Keratinocyte (primary cell): ENCODE results near the gene PHOSPHO1. TPM values are rescaled to one million over a fixed set of nuclear protein-coding genes. Genes with fewer than 3 reads are reported as not detected.
"Not testable (repeated sequence)": the region's sequence is repeated elsewhere in the genome, so short reads cannot be mapped to it uniquely, and the experiment has no call there.

Source experiments
- DNase-seq: peaks from one replicate; pipeline ENCODE4 v3.0.0-alpha.2; 2011; ENCODE audit warnings: low read depth, missing footprints, low spot score
- FAIRE-seq: peaks from 2 replicates; lab custom pipeline; 2011; peaks lifted over from hg19 to GRCh38; lab: Jason Lieb, UNC
- H2AFZ ChIP-seq: 2 replicates; pipeline ENCODE4 v1.6.0; 2012; ENCODE audit warnings: low read length, control low read depth, inconsistent platforms; ENCODE audit not compliant: control insufficient read depth
- H3K27ac ChIP-seq: 2 replicates; pipeline ENCODE4 v1.5.1; 2011; ENCODE audit warnings: low read length; ENCODE audit not compliant: control insufficient read depth, insufficient read depth
- H3K27me3 ChIP-seq: 3 replicates; pipeline ENCODE4 v1.6.0; 2011; ENCODE audit warnings: low read length; ENCODE audit not compliant: control insufficient read depth, insufficient read depth; ENCODE audit errors: extremely low read depth
- H3K36me3 ChIP-seq, 2 experiments: 2 replicates in 1 of 2; 3 replicates in 1 of 2; pipeline ENCODE4 v1.5.1; 2011; ENCODE audit warnings: low read length in 2 of 2, mild to moderate bottlenecking in 1 of 2; ENCODE audit not compliant: control insufficient read depth in 2 of 2, insufficient read depth in 2 of 2; ENCODE audit errors: extremely low read depth in 1 of 2
- H3K4me1 ChIP-seq: 3 replicates; pipeline ENCODE4 v1.5.1; 2011; ENCODE audit warnings: low read length; ENCODE audit not compliant: control insufficient read depth, insufficient read depth; ENCODE audit errors: extremely low read depth
- H3K4me2 ChIP-seq: 3 replicates; pipeline ENCODE4 v1.6.0; 2011; ENCODE audit warnings: low read depth, low read length; ENCODE audit not compliant: control insufficient read depth, insufficient read depth; ENCODE audit errors: extremely low read depth
- H3K4me3 ChIP-seq, 3 experiments: fragments of 200-600 bp in 1 of 3; sonication (generic) in 1 of 3; 2 replicates in 2 of 3; 3 replicates in 1 of 3; pipeline ENCODE4 v1.5.1; 2011 to 2016; ENCODE audit warnings: low read length in 3 of 3, mild to moderate bottlenecking in 3 of 3, control low read depth in 2 of 3, inconsistent platforms in 1 of 3, low read depth in 1 of 3, mixed read lengths in 1 of 3, mixed run types in 1 of 3, moderate library complexity in 1 of 3; ENCODE audit not compliant: control insufficient read depth in 2 of 3, insufficient read depth in 2 of 3; ENCODE audit errors: extremely low read depth in 1 of 3
- H3K79me2 ChIP-seq: 2 replicates; pipeline ENCODE4 v1.6.0; 2012; ENCODE audit warnings: low read length; ENCODE audit not compliant: control insufficient read depth, insufficient read depth
- H3K9ac ChIP-seq: 3 replicates; pipeline ENCODE4 v1.6.0; 2011; ENCODE audit warnings: low read length; ENCODE audit not compliant: control insufficient read depth, insufficient read depth; ENCODE audit errors: extremely low read depth
- H3K9me1 ChIP-seq: 3 replicates; pipeline ENCODE4 v1.6.0; 2011; ENCODE audit warnings: low read length; ENCODE audit not compliant: control insufficient read depth, insufficient read depth; ENCODE audit errors: extremely low read depth
- H3K9me3 ChIP-seq: 2 replicates; pipeline ENCODE4 v1.5.1; 2012; ENCODE audit warnings: low read depth, low read length; ENCODE audit not compliant: control insufficient read depth
- H4K20me1 ChIP-seq: 3 replicates; pipeline ENCODE4 v1.6.0; 2011; ENCODE audit warnings: low read length; ENCODE audit not compliant: control insufficient read depth, insufficient read depth; ENCODE audit errors: extremely low read depth
- EZH2 ChIP-seq: IDR thresholded peaks from one replicate; pipeline ENCODE4 v1.6.1; 2012; ENCODE audit warnings: inconsistent platforms, mild to moderate bottlenecking, low read length, moderate library complexity
- dilution Hi-C: fragments of 300-500 bp; cut with MboI; formaldehyde crosslinking; loops from one replicate; pipeline ENCODE4 v1.7.0; 2020; ENCODE audit warnings: low sequenced_read_pairs; ENCODE audit not compliant: extremely low pct_ligation_motif_present
- polyA minus RNA-seq, 3 experiments: library from RNA; depleted of rRNA, polyadenylated mRNA; stranded (reverse); fragments of >200 nt; gene quantifications; 1 replicate in 1 of 3; 2 replicates in 1 of 3; 3 replicates in 1 of 3; pipeline ENCODE4 v1.2.3, GENCODE V29; 2011
- polyA plus RNA-seq, 5 experiments: library from polyadenylated mRNA; depleted of rRNA in 3 of 5; stranded (reverse) in 3 of 5; stranded (forward) in 1 of 5; unstranded in 1 of 5; fragments of >200 nt; gene quantifications; 1 replicate in 1 of 5; 2 replicates in 3 of 5; 3 replicates in 1 of 5; pipeline versions ENCODE4 v1.2.1 to v1.2.3, GENCODE V29; 2011 to 2012; ENCODE audit warnings: missing spikeins in 2 of 5, low read depth in 1 of 5, low replicate concordance in 1 of 5
- TF ChIP-seq, protein P1 (sequence below), 3 experiments: IDR thresholded peaks in 1 of 3; conservative IDR thresholded peaks in 1 of 3; optimal IDR thresholded peaks in 1 of 3; 2 replicates in 2 of 3; 3 replicates in 1 of 3; pipeline versions ENCODE3 to v1.5.1; 2011; ENCODE audit warnings: low read length in 3 of 3, mild to moderate bottlenecking in 3 of 3, moderate library complexity in 2 of 3, control low read depth in 1 of 3, inconsistent platforms in 1 of 3; ENCODE audit not compliant: insufficient read depth in 2 of 3; ENCODE audit errors: extremely low read depth in 1 of 3

Gene PHOSPHO1, protein sequence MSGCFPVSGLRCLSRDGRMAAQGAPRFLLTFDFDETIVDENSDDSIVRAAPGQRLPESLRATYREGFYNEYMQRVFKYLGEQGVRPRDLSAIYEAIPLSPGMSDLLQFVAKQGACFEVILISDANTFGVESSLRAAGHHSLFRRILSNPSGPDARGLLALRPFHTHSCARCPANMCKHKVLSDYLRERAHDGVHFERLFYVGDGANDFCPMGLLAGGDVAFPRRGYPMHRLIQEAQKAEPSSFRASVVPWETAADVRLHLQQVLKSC
- polyA plus RNA-seq = 0.04 to 0.13 TPM (median 0.07 TPM) in 3 replicates
- not detected for polyA plus RNA-seq (2011; ENCODE audit: low read depth)
- polyA plus RNA-seq (2011; cell fraction: cytosol; rRNA removed) = 0.04 and 0.08 TPM in 2 replicates
- 0.06 and 0.09 TPM in 2 replicates for polyA plus RNA-seq (2011; cell fraction: nucleus; rRNA removed)
- 0.15 TPM in 1 of 2 replicates, not detected in the other for polyA plus RNA-seq (2012; ENCODE audit: low replicate concordance)
- 0.13 TPM in 1 of 3 replicates, not detected in the others for polyA minus RNA-seq
- not detected for polyA minus RNA-seq (2011; cell fraction: cytosol; rRNA and poly(A)+ RNA removed)
- polyA minus RNA-seq (2011; cell fraction: nucleus; rRNA and poly(A)+ RNA removed) = not detected in 2 replicates

DNA sequence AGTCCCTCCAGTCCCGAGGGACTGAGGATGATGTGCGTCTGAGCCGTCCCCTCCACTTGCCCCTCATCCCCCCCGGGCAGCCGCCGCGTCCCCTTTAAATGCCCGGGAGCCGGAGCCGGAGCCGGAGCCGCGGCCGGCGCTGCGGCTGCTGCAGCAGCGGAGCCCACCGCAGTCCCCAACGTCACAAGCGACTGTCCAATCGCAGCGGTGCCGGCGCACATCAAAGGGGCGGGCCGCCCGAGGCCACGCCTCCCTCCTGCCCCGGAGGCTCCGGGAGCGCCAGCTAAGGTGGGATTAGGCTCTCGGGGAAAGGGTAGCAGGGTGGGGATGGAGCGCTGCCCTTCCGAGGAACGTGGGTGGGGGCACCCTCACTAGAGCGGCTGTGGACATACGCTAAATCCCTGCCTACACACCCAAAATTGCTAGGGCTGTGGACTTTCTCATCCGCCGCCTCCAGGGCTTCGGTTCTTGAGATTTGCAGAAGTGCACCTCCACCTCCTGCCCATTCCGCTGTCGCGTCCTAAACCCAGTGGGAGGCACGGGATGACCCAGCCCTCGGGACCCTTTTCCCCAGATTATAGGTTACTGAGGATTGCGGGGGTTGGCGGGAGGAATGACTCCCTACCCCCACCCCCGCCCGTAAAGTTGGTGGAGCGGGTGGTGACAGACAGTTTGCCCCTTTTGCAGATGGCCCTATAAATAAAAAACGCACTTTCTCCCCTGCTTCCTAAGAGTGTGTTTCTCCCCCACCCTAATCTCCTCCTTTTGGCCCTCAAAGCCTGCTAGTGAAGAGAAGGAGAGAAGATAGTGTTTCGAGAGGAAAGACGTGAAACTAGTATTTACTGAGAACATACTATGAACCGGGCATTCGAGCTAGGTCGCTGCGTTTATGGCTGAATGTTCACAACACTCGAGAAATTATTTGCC, at the start of gene PHOSPHO1:
Gene PHOSPHO1, minus strand, starts transcription at position 152 of the 927 bp plus-strand sequence. CDS start 4,096 bp downstream, outside the sequence.
- Histone ChIP-seq H3K36me3 (no peaks in the 10 kb centered on the region), H4K20me1 (no peaks in the 10 kb centered on the region), H2AFZ (peak within 1 kb of the TSS; percentile 96), H3K4me1 (peaks cover 3% of the 10 kb centered on the region), H3K79me2 (no peaks in the 10 kb centered on the region), H3K9me1 (no peaks in the 10 kb centered on the region), H3K27ac (no peak within 1 kb of the TSS), H3K9me3 (no peaks in the 10 kb centered on the region), H3K27me3 (peaks cover 44% of the 10 kb centered on the region), H3K9ac (peak within 1 kb of the TSS; percentile 52), H3K4me3 (peak within 1 kb of the TSS; percentile 58 to 73 (median 71)), H3K4me2 (peak within 1 kb of the TSS; percentile 97)
- TF ChIP-seq EZH2 = peak; percentile 45
- TF ChIP-seq, protein P1, sequence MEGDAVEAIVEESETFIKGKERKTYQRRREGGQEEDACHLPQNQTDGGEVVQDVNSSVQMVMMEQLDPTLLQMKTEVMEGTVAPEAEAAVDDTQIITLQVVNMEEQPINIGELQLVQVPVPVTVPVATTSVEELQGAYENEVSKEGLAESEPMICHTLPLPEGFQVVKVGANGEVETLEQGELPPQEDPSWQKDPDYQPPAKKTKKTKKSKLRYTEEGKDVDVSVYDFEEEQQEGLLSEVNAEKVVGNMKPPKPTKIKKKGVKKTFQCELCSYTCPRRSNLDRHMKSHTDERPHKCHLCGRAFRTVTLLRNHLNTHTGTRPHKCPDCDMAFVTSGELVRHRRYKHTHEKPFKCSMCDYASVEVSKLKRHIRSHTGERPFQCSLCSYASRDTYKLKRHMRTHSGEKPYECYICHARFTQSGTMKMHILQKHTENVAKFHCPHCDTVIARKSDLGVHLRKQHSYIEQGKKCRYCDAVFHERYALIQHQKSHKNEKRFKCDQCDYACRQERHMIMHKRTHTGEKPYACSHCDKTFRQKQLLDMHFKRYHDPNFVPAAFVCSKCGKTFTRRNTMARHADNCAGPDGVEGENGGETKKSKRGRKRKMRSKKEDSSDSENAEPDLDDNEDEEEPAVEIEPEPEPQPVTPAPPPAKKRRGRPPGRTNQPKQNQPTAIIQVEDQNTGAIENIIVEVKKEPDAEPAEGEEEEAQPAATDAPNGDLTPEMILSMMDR (optimal IDR thresholded peaks at IDR 0.05 in 1 of 3, IDR thresholded peaks at IDR 0.05 in 1 of 3, conservative IDR thresholded peaks at IDR 0.05 in 1 of 3; ENCODE audit: extremely low read depth in 1 of 3, insufficient read depth in 2 of 3, low read length in 3 of 3) = no peak
- DNase-seq = peak; percentile 13
- dilution Hi-C loops = loop anchor here (10.0 kb wide), 1 partner anchor 64 kb away; no protein-coding TSS in a partner anchor
- FAIRE-seq = no peak

DNA sequence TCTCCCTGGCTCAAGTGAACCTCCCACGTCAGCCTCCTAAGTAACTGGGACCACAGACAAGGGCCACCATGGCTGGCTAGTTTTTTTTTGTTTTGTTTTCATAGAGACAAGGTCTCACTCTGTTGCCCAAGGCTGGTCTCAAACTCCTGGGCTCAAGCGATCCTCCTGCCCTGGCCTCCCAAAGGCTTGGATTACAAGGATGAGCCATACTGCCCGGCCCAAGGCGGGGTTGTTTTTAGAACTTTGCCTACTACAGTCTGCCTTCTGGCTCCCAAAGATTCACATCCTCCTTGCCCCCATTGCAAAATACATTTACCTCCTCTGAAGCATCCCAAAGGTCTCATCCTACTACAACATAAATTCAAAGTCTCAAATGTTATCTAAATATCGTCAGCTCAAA, 49.5 kb upstream of the PHOSPHO1 start:
- no peak overlapping the region for H3K9ac ChIP-seq
- no peaks in the 10 kb centered on the region for H3K27me3 ChIP-seq
- H3K79me2 ChIP-seq = no peaks in the 10 kb centered on the region
- no peak for FAIRE-seq
- no peaks in the 10 kb centered on the region for H3K36me3 ChIP-seq
- no peak overlapping the region for H3K27ac ChIP-seq
- H3K9me1 ChIP-seq = no peaks in the 10 kb centered on the region
- H3K4me2 ChIP-seq = no peak overlapping the region
- H3K9me3 ChIP-seq = no peaks in the 10 kb centered on the region
- no peak for TF ChIP-seq EZH2
- TF ChIP-seq, protein P1 (optimal IDR thresholded peaks at IDR 0.05 in 1 of 3, IDR thresholded peaks at IDR 0.05 in 1 of 3, conservative IDR thresholded peaks at IDR 0.05 in 1 of 3; ENCODE audit: extremely low read depth in 1 of 3, insufficient read depth in 2 of 3, low read length in 3 of 3) = no peak
- no peaks in the 10 kb centered on the region for H4K20me1 ChIP-seq
- H3K4me3 ChIP-seq = no peak overlapping the region
- dilution Hi-C loops = loop anchor here (10.0 kb wide), 1 partner anchor 75 kb away; no protein-coding TSS in a partner anchor
- DNase-seq = no peak
- H2AFZ ChIP-seq = no peak overlapping the region
- H3K4me1 ChIP-seq = no peaks in the 10 kb centered on the region

DNA sequence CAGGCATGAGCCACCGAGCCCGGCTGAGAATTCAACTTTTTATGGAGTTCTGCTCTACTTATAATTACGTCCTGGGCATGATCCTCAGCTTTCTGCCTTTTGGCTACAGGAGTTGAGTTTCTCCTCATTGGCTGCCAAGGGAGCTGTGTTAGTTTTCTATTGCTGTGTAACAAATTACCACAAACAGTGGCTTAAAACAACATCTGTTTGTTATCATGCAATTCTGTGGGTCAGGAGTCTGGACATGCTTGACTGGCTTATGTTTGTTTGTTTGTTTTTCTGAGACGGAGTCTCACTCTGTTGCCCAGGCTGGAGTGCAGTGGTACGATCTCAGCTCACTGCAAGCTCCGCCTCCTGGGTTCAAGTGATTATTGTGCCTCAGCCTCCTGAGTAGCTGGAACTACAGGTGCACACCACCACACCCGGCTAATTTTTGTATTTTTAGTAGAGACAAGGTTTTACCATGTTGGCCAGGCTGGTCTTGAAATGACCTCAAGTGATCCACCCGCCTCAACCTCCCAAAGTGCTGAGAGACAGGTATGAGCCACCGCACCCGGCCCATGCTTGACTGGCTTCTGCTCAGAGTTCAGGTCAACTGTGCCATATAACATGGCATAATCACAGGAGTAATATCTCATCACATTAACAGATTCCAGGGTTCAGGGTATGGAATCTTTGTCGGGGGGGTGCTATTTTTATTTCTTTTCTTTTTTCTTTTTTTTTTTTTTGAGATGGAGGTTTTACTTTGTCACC, 48.9 kb upstream of the PHOSPHO1 start:
- not testable (repeated sequence) for FAIRE-seq, H3K79me2 ChIP-seq, H3K36me3 ChIP-seq, H3K4me1 ChIP-seq, H3K4me2 ChIP-seq, H3K9me1 ChIP-seq, DNase-seq, H3K4me3 ChIP-seq, H3K27me3 ChIP-seq, H3K27ac ChIP-seq, H3K9me3 ChIP-seq, H4K20me1 ChIP-seq, H3K9ac ChIP-seq, H2AFZ ChIP-seq
- dilution Hi-C loops = loop anchor here (10.0 kb wide), 1 partner anchor 75 kb away; no protein-coding TSS in a partner anchor
